UCSD-AML1 (cell line): ENCODE measurements around the gene EXOC3.
"Not testable (repeated sequence)": the region's sequence is repeated elsewhere in the genome, so short reads cannot be mapped to it uniquely, and the experiment has no call there.

Experiments used
- DNase-seq: peaks from one replicate; lab custom pipeline; 2025; ENCODE audit not compliant: unreplicated experiment; lab: John Stamatoyannopoulos, UW

EXOC3 gene

GRCh38 chr5:485113-485945, 42.4 kb downstream of the EXOC3 start:
- DNase-seq, result no peak

GRCh38 chr5:485946-486491, 43.0 kb downstream of the EXOC3 start:
- DNase-seq, result no peak

GRCh38 chr5:486597-486996, 43.6 kb downstream of the EXOC3 start:
- not testable (repeated sequence) for DNase-seq

GRCh38 chr5:488241-488640, 45.3 kb downstream of the EXOC3 start:
- DNase-seq, result no peak

GRCh38 chr5:488744-489688, 46.0 kb downstream of the EXOC3 start:
- no peak for DNase-seq

GRCh38 chr5:489689-490080, 46.7 kb downstream of the EXOC3 start:
- no peak for DNase-seq

- no peak for DNase-seq
Observed at GRCh38 chr5:490116-491106, 47.4 kb downstream of the EXOC3 start.

- no peak for DNase-seq
Observed at GRCh38 chr5:491119-491855, 48.3 kb downstream of the EXOC3 start.

- DNase-seq, result no peak
Observed at GRCh38 chr5:491856-492155, 48.8 kb downstream of the EXOC3 start.

GRCh38 chr5:492314-492893, 49.4 kb downstream of the EXOC3 start:
- DNase-seq, result no peak

GRCh38 chr5:493119-493701, 50.2 kb downstream of the EXOC3 start:
- DNase-seq, result no peak

- no peak for DNase-seq
Observed at GRCh38 chr5:493758-494157, 50.8 kb downstream of the EXOC3 start.

GRCh38 chr5:494667-495255, 51.8 kb downstream of the EXOC3 start:
- no peak for DNase-seq

- DNase-seq, result no peak
Observed at GRCh38 chr5:496028-496427, 53.1 kb downstream of the EXOC3 start.

- no peak for DNase-seq
Observed at GRCh38 chr5:497090-497700, 54.2 kb downstream of the EXOC3 start.

GRCh38 chr5:497871-498509, 55.0 kb downstream of the EXOC3 start:
- no peak for DNase-seq

GRCh38 chr5:499233-500209, 56.5 kb downstream of the EXOC3 start:
- no peak for DNase-seq
